HG02973 (cell line): ENCODE results near the gene OR10H1.
"Not testable (repeated sequence)": the region's sequence is repeated elsewhere in the genome, so short reads cannot be mapped to it uniquely, and the experiment has no call there.

Experiments used
- ATAC-seq: cut with Tn5 transposase; IDR thresholded peaks from one replicate; pipeline ENCODE4 v1.9.1; 2021; ENCODE audit warnings: moderate library complexity; ENCODE audit not compliant: unreplicated experiment

OR10H1 gene

GRCh38 chr19:15815306-15815705, at the start of gene OR10H1:
Gene OR10H1 (minus strand): TSS chr19:15815664. CDS start chr19:15808037, 7,627 bp downstream.
- no peak for ATAC-seq

- ATAC-seq = no peak
These were observed 49.4 kb upstream of the OR10H1 start for GRCh38 chr19:15864824-15865223.

GRCh38 chr19:15863272-15863671, 47.8 kb upstream of the OR10H1 start:
- no peak for ATAC-seq

- ATAC-seq = no peak
These were observed 47.0 kb upstream of the OR10H1 start for GRCh38 chr19:15862444-15862843.

- ATAC-seq = no peak
These were observed 45.1 kb upstream of the OR10H1 start for GRCh38 chr19:15860522-15860921.

GRCh38 chr19:15859187-15859586, 43.7 kb upstream of the OR10H1 start:
- ATAC-seq = no peak

GRCh38 chr19:15850385-15850784, 34.9 kb upstream of the OR10H1 start:
- no peak for ATAC-seq

- ATAC-seq = no peak
These were observed 31.5 kb upstream of the OR10H1 start for GRCh38 chr19:15846923-15847322.

GRCh38 chr19:15843894-15844222, 28.4 kb upstream of the OR10H1 start:
- ATAC-seq = not testable (repeated sequence)

GRCh38 chr19:15843203-15843893, 27.9 kb upstream of the OR10H1 start:
- no peak for ATAC-seq

- no peak for ATAC-seq
These were observed 26.6 kb upstream of the OR10H1 start for GRCh38 chr19:15841875-15842569.

- ATAC-seq = no peak
These were observed 25.4 kb upstream of the OR10H1 start for GRCh38 chr19:15840833-15841232.

- not testable (repeated sequence) for ATAC-seq
These were observed 24.4 kb upstream of the OR10H1 start for GRCh38 chr19:15839888-15840287.

GRCh38 chr19:15838351-15838750, 22.9 kb upstream of the OR10H1 start:
- no peak for ATAC-seq

- no peak for ATAC-seq
These were observed 21.8 kb upstream of the OR10H1 start for GRCh38 chr19:15837221-15837731.

- peak; percentile 94 for ATAC-seq
These were observed 21.1 kb upstream of the OR10H1 start for GRCh38 chr19:15836330-15837220.

GRCh38 chr19:15835565-15836329, 20.3 kb upstream of the OR10H1 start:
- ATAC-seq = not testable (repeated sequence)

GRCh38 chr19:15834232-15834631, 18.8 kb upstream of the OR10H1 start:
- ATAC-seq = not testable (repeated sequence)

- no peak for ATAC-seq
These were observed 16.2 kb upstream of the OR10H1 start for GRCh38 chr19:15831626-15832025.

- no peak for ATAC-seq
These were observed 14.3 kb upstream of the OR10H1 start for GRCh38 chr19:15829786-15830185.

- no peak for ATAC-seq
These were observed 13.8 kb upstream of the OR10H1 start for GRCh38 chr19:15829306-15829698.
